CD8-positive, alpha-beta memory T cell (primary cell): Measurements from ENCODE around the gene ST8SIA5. TPM values are rescaled to one million over a fixed set of nuclear protein-coding genes. Genes with fewer than 3 reads are reported as not detected.
A peak's percentile ranks its signal among the peaks of the same experiment; 100 is the strongest.

Source experiments
- CTCF ChIA-PET: fragments of 350-600 bp; sonication (Branson Sonifier 250); formaldehyde crosslinking; loops from one replicate; lab custom pipeline; 2021; ENCODE audit warnings: antibody characterized with exemption; lab: Charles Lee
- POLR2A ChIA-PET: fragments of 350-600 bp; sonication (Branson Sonifier 250); formaldehyde crosslinking; loops from one replicate; lab custom pipeline; 2021; ENCODE audit warnings: antibody characterized with exemption; lab: Charles Lee
- DNase-seq, 5 donors: peaks; one replicate each; pipeline versions ENCODE4 v3.0.0 to v3.0.0-alpha.2; 2020 to 2022; ENCODE audit warnings: mixed read lengths in 1 of 5
- H3K27ac ChIP-seq: one replicate; pipeline ENCODE4 v1.7.0; 2013; ENCODE audit warnings: low read depth, mild to moderate bottlenecking, low read length, moderate library complexity
- H3K27me3 ChIP-seq: 2 replicates; pipeline ENCODE4 v1.7.0; 2013; ENCODE audit warnings: low read length, mild to moderate bottlenecking; ENCODE audit not compliant: insufficient read depth, poor library complexity, severe bottlenecking
- H3K36me3 ChIP-seq: 2 replicates; pipeline ENCODE4 v1.7.0; 2013; ENCODE audit warnings: mild to moderate bottlenecking, low read length, moderate library complexity; ENCODE audit not compliant: insufficient read depth
- H3K4me1 ChIP-seq: 2 replicates; pipeline ENCODE4 v1.7.0; 2013; ENCODE audit warnings: mild to moderate bottlenecking, low read length, moderate library complexity; ENCODE audit not compliant: insufficient read depth
- H3K4me3 ChIP-seq: 2 replicates; pipeline ENCODE4 v1.7.0; 2013; ENCODE audit warnings: mild to moderate bottlenecking, low read length
- H3K9me3 ChIP-seq: 2 replicates; pipeline ENCODE4 v1.7.0; 2013; ENCODE audit warnings: mild to moderate bottlenecking, low read length
- H3K27ac Mint-ChIP-seq, 8 donors: one replicate each; pipeline ENCODE4 v1.8.0; 2020 to 2021; ENCODE audit warnings: mixed read lengths in 8 of 8, mild to moderate bottlenecking in 6 of 8, inconsistent platforms in 3 of 8, moderate library complexity in 3 of 8
- H3K27me3 Mint-ChIP-seq, 2 donors: one replicate each; pipeline ENCODE4 v1.8.0; 2020 to 2021; ENCODE audit warnings: mixed read lengths in 2 of 2, mild to moderate bottlenecking in 1 of 2, moderate library complexity in 1 of 2
- H3K36me3 Mint-ChIP-seq, 3 donors: one replicate each; pipeline ENCODE4 v1.8.0; 2020 to 2021; ENCODE audit warnings: mixed read lengths in 3 of 3, inconsistent platforms in 1 of 3, mild to moderate bottlenecking in 1 of 3
- H3K4me1 Mint-ChIP-seq, 3 donors: one replicate each; pipeline ENCODE4 v1.8.0; 2020 to 2021; ENCODE audit warnings: mixed read lengths in 3 of 3, inconsistent platforms in 1 of 3, mild to moderate bottlenecking in 1 of 3
- H3K4me3 Mint-ChIP-seq, 7 donors: one replicate each; pipeline ENCODE4 v1.8.0; 2020 to 2021; ENCODE audit warnings: mixed read lengths in 7 of 7, mild to moderate bottlenecking in 6 of 7, moderate library complexity in 4 of 7, inconsistent platforms in 2 of 7
- H3K9me3 Mint-ChIP-seq, 5 donors: one replicate each; pipeline ENCODE4 v1.8.0; 2020 to 2022; ENCODE audit warnings: mixed read lengths in 5 of 5, mild to moderate bottlenecking in 3 of 5, moderate library complexity in 2 of 5, inconsistent platforms in 1 of 5
- polyA plus RNA-seq: library from polyadenylated mRNA; unstranded; fragments of 300-500 nt; fragmentation: Illumina TruSeq; gene quantifications from one replicate; pipeline ENCODE4 v1.2.3, GENCODE V29; 2021
- total RNA-seq, 2 experiments: library from RNA; stranded (reverse); gene quantifications; one replicate each; pipeline ENCODE4 v1.2.3, GENCODE V29; 2021

ST8SIA5 gene
- total and polyA plus RNA-seq, 3 experiments from 2014 or later: 0.23 TPM; not detected in 2

GRCh38 chr18:46755315-46756024 is 1.4 kb downstream of the ST8SIA5 start:
- peaks cover 8% of the 10 kb centered on the region for H3K27me3 ChIP-seq
- DNase-seq: no peak
- Mint-ChIP-seq H3K4me3 (peak overlapping the region in 2 of 7 donors; percentile 13 to 28), H3K27me3 (peaks cover 41 to 55% of the 10 kb centered on the region in 2 donors), H3K4me1 (peaks cover 11 to 24% (median 12%) of the 10 kb centered on the region in 3 donors), H3K36me3 (no peaks in the 10 kb centered on the region), H3K9me3 (no peaks in the 10 kb centered on the region), H3K27ac (no peak overlapping the region)
- H3K27ac ChIP-seq: no peak overlapping the region
- no peak overlapping the region for H3K4me3 ChIP-seq
- CTCF ChIA-PET: no interaction called here
- POLR2A ChIA-PET: no interaction called here
- no peaks in the 10 kb centered on the region for H3K36me3 ChIP-seq
- H3K9me3 ChIP-seq: no peaks in the 10 kb centered on the region
- H3K4me1 ChIP-seq: no peaks in the 10 kb centered on the region

GRCh38 chr18:46754661-46755292 is 2.1 kb downstream of the ST8SIA5 start:
- H3K27ac ChIP-seq: no peak overlapping the region
- DNase-seq: no peak
- Mint-ChIP-seq H3K27ac (peak overlapping the region in 1 of 8 donors; percentile 41), H3K4me3 (peak overlapping the region in 1 of 7 donors; percentile 13), H3K4me1 (peaks cover 11 to 24% (median 12%) of the 10 kb centered on the region in 3 donors), H3K27me3 (peaks cover 38 to 54% of the 10 kb centered on the region in 2 donors), H3K9me3 (no peaks in the 10 kb centered on the region), H3K36me3 (no peaks in the 10 kb centered on the region)
- H3K27me3 ChIP-seq: peaks cover 8% of the 10 kb centered on the region
- H3K4me1 ChIP-seq: no peaks in the 10 kb centered on the region
- H3K9me3 ChIP-seq: no peaks in the 10 kb centered on the region
- ChIA-PET CTCF (no interaction called here), POLR2A (no interaction called here)
- no peaks in the 10 kb centered on the region for H3K36me3 ChIP-seq
- no peak overlapping the region for H3K4me3 ChIP-seq

GRCh38 chr18:46754188-46754587 is 2.7 kb downstream of the ST8SIA5 start:
- Mint-ChIP-seq H3K36me3 (no peaks in the 10 kb centered on the region), H3K9me3 (no peaks in the 10 kb centered on the region), H3K27ac (peak overlapping the region in 1 of 8 donors; percentile 41), H3K27me3 (peaks cover 35 to 48% of the 10 kb centered on the region in 2 donors), H3K4me3 (no peak overlapping the region), H3K4me1 (peaks cover 11 to 24% (median 12%) of the 10 kb centered on the region in 3 donors)
- H3K4me3 ChIP-seq: no peak overlapping the region
- peaks cover 8% of the 10 kb centered on the region for H3K27me3 ChIP-seq
- H3K9me3 ChIP-seq: no peaks in the 10 kb centered on the region
- ChIA-PET CTCF (no interaction called here), POLR2A (no interaction called here)
- no peaks in the 10 kb centered on the region for H3K4me1 ChIP-seq
- H3K36me3 ChIP-seq: no peaks in the 10 kb centered on the region
- no peak for DNase-seq
- H3K27ac ChIP-seq: no peak overlapping the region

- H3K27ac Mint-ChIP-seq: no peak overlapping the region
- H3K4me3 Mint-ChIP-seq: no peak overlapping the region
- no peak overlapping the region for H3K27ac ChIP-seq
- DNase-seq: no peak
- POLR2A ChIA-PET: no interaction called here
- no peaks in the 10 kb centered on the region for H3K36me3 Mint-ChIP-seq
- CTCF ChIA-PET: no interaction called here
- peaks cover 0 to 2% (median 0%) of the 10 kb centered on the region in 5 donors for H3K9me3 Mint-ChIP-seq
- H3K4me3 ChIP-seq: no peak overlapping the region
- peaks cover 18 to 34% of the 10 kb centered on the region in 2 donors for H3K27me3 Mint-ChIP-seq
- no peaks in the 10 kb centered on the region for H3K4me1 ChIP-seq
- peaks cover 8% of the 10 kb centered on the region for H3K27me3 ChIP-seq
- H3K4me1 Mint-ChIP-seq: peaks cover 7 to 16% (median 12%) of the 10 kb centered on the region in 3 donors
- H3K9me3 ChIP-seq: no peaks in the 10 kb centered on the region
- H3K36me3 ChIP-seq: no peaks in the 10 kb centered on the region
Observed at GRCh38 chr18:46751882-46752281, 5.0 kb downstream of the ST8SIA5 start.

- Histone ChIP-seq H3K36me3 (no peaks in the 10 kb centered on the region), H3K27ac (no peak overlapping the region), H3K27me3 (peaks cover 4% of the 10 kb centered on the region), H3K4me3 (no peak overlapping the region), H3K4me1 (no peaks in the 10 kb centered on the region), H3K9me3 (no peaks in the 10 kb centered on the region)
- no peak overlapping the region for H3K27ac Mint-ChIP-seq
- H3K4me3 Mint-ChIP-seq: no peak overlapping the region
- peaks cover 4 to 12% (median 9%) of the 10 kb centered on the region in 3 donors for H3K4me1 Mint-ChIP-seq
- POLR2A ChIA-PET: no interaction called here
- peaks cover 13 to 26% of the 10 kb centered on the region in 2 donors for H3K27me3 Mint-ChIP-seq
- no peak for DNase-seq
- H3K36me3 Mint-ChIP-seq: no peaks in the 10 kb centered on the region
- H3K9me3 Mint-ChIP-seq: peaks cover 0 to 5% (median 3%) of the 10 kb centered on the region in 5 donors
- CTCF ChIA-PET: no interaction called here
Observed at GRCh38 chr18:46750626-46751025, 6.2 kb downstream of the ST8SIA5 start.

- ChIA-PET CTCF (no interaction called here), POLR2A (no interaction called here)
- Histone ChIP-seq H3K36me3 (no peaks in the 10 kb centered on the region), H3K9me3 (no peaks in the 10 kb centered on the region), H3K4me3 (no peak overlapping the region), H3K27ac (no peak overlapping the region), H3K4me1 (no peaks in the 10 kb centered on the region), H3K27me3 (no peaks in the 10 kb centered on the region)
- Mint-ChIP-seq H3K9me3 (peaks cover 0 to 6% (median 5%) of the 10 kb centered on the region in 5 donors), H3K4me1 (no peaks in the 10 kb centered on the region), H3K4me3 (no peak overlapping the region), H3K27me3 (peaks cover 10 to 26% of the 10 kb centered on the region in 2 donors), H3K27ac (no peak overlapping the region), H3K36me3 (no peaks in the 10 kb centered on the region)
- DNase-seq: no peak
Observed at GRCh38 chr18:46748466-46748865, 8.4 kb downstream of the ST8SIA5 start.

GRCh38 chr18:46740046-46740445 is 16.8 kb downstream of the ST8SIA5 start:
- ChIA-PET CTCF (no interaction called here), POLR2A (no interaction called here)
- Histone ChIP-seq H3K36me3 (no peaks in the 10 kb centered on the region), H3K4me1 (no peaks in the 10 kb centered on the region), H3K4me3 (no peak overlapping the region), H3K27me3 (no peaks in the 10 kb centered on the region), H3K27ac (no peak overlapping the region), H3K9me3 (no peaks in the 10 kb centered on the region)
- Mint-ChIP-seq H3K27me3 (peaks cover 38 to 63% of the 10 kb centered on the region in 2 donors), H3K9me3 (peaks cover 0 to 7% (median 6%) of the 10 kb centered on the region in 5 donors), H3K4me1 (no peaks in the 10 kb centered on the region), H3K27ac (no peak overlapping the region), H3K4me3 (no peak overlapping the region), H3K36me3 (peaks cover 0 to 4% (median 0%) of the 10 kb centered on the region in 3 donors)
- no peak for DNase-seq

- peaks cover 33 to 53% of the 10 kb centered on the region in 2 donors for H3K27me3 Mint-ChIP-seq
- no peaks in the 10 kb centered on the region for H3K4me1 Mint-ChIP-seq
- no peak overlapping the region for H3K4me3 Mint-ChIP-seq
- ChIA-PET CTCF (no interaction called here), POLR2A (no interaction called here)
- no peaks in the 10 kb centered on the region for H3K36me3 ChIP-seq
- peaks cover 0 to 4% (median 0%) of the 10 kb centered on the region in 3 donors for H3K36me3 Mint-ChIP-seq
- H3K4me3 ChIP-seq: no peak overlapping the region
- H3K27me3 ChIP-seq: no peaks in the 10 kb centered on the region
- peaks cover 0 to 7% (median 5%) of the 10 kb centered on the region in 5 donors for H3K9me3 Mint-ChIP-seq
- H3K27ac ChIP-seq: no peak overlapping the region
- H3K27ac Mint-ChIP-seq: no peak overlapping the region
- no peaks in the 10 kb centered on the region for H3K4me1 ChIP-seq
- H3K9me3 ChIP-seq: no peaks in the 10 kb centered on the region
- DNase-seq: no peak
Observed at GRCh38 chr18:46738491-46738890, 18.4 kb downstream of the ST8SIA5 start.
